Mucosa of gallbladder (tissue), 1 donor: ENCODE measurements around the gene OS9. TPM values are rescaled to one million over a fixed set of nuclear protein-coding genes. Genes with fewer than 3 reads are reported as not detected.
A peak's percentile ranks its signal among the peaks of the same experiment; 100 is the strongest.

Experiments used
- DNase-seq: peaks from one replicate; pipeline ENCODE4 v3.0.0-alpha.2; 2020; ENCODE audit warnings: low spot score
- total RNA-seq: library from RNA; stranded (reverse); gene quantifications from one replicate; pipeline ENCODE4 v1.2.1, GENCODE V29; 2021
- donor health status: DM: no; HTN: no; CAD: no.

The OS9 gene
- total RNA-seq, 1 donor from 2014 or later, result 249 TPM

GRCh38 chr12:57722716-57723629 lies 29.0 kb downstream of the OS9 start:
- DNase-seq, result no peak

GRCh38 chr12:57723630-57723962 lies 29.7 kb downstream of the OS9 start:
- no peak for DNase-seq

GRCh38 chr12:57724003-57724935 lies 30.3 kb downstream of the OS9 start:
- no peak for DNase-seq

- DNase-seq, result no peak
Observed at GRCh38 chr12:57724936-57725740, 31.2 kb downstream of the OS9 start.

GRCh38 chr12:57725851-57726150 lies 31.9 kb downstream of the OS9 start:
- DNase-seq, result no peak

- DNase-seq, result peak; percentile 70
Observed at GRCh38 chr12:57726151-57726883, 32.4 kb downstream of the OS9 start.

GRCh38 chr12:57726884-57727757 lies 33.2 kb downstream of the OS9 start:
- no peak for DNase-seq

- no peak for DNase-seq
Observed at GRCh38 chr12:57727758-57728395, 33.9 kb downstream of the OS9 start.

- no peak for DNase-seq
Observed at GRCh38 chr12:57729321-57729844, 35.5 kb downstream of the OS9 start.

- no peak for DNase-seq
Observed at GRCh38 chr12:57730336-57731067, 36.6 kb downstream of the OS9 start.

GRCh38 chr12:57731411-57732080 lies 37.6 kb downstream of the OS9 start:
- no peak for DNase-seq

GRCh38 chr12:57732270-57732669 lies 38.3 kb downstream of the OS9 start:
- no peak for DNase-seq

GRCh38 chr12:57732726-57733593 lies 39.0 kb downstream of the OS9 start:
- no peak for DNase-seq

GRCh38 chr12:57733928-57734327 lies 40.0 kb downstream of the OS9 start:
- no peak for DNase-seq

GRCh38 chr12:57734591-57734990 lies 40.7 kb downstream of the OS9 start:
- no peak for DNase-seq

- DNase-seq, result no peak
Observed at GRCh38 chr12:57735198-57735855, 41.4 kb downstream of the OS9 start.
